H1 (cell line): Measurements from ENCODE around the gene KCNJ3. TPM values are rescaled to one million over a fixed set of nuclear protein-coding genes. Genes with fewer than 3 reads are reported as not detected.

Experiments used
- CTCF ChIA-PET: fragments of 300-600 bp; sonication (Branson Sonifier 250); formaldehyde crosslinking; loops from one replicate; lab custom pipeline; 2021; ENCODE audit not compliant: partially characterized antibody; lab: Charles Lee
- POLR2A ChIA-PET: fragments of 300-600 bp; sonication (Branson Sonifier 250); formaldehyde crosslinking; loops from one replicate; lab custom pipeline; 2021; ENCODE audit warnings: inconsistent platforms; ENCODE audit not compliant: partially characterized antibody; lab: Charles Lee
- DNase-seq, 2 experiments: peaks; one replicate each; pipeline versions ENCODE4 v3.0.0 to v3.0.0-alpha.2; 2010 to 2022; ENCODE audit warnings: low spot score in 2 of 2, low read depth in 1 of 2, mixed read lengths in 1 of 2
- FAIRE-seq: peaks from 2 replicates; lab custom pipeline; 2011; peaks lifted over from hg19 to GRCh38; lab: Jason Lieb, UNC
- H2AFZ ChIP-seq: 2 replicates; pipeline ENCODE4 v1.8.1; 2012; ENCODE audit warnings: low read length, inconsistent platforms
- H2AK5ac ChIP-seq: 2 replicates; pipeline ENCODE4 v1.6.1; 2013; ENCODE audit warnings: low read depth, low read length
- H2BK120ac ChIP-seq: replicated peaks from 2 replicates; pipeline ENCODE3; 2013; ENCODE audit warnings: low read depth, low read length, inconsistent platforms
- H2BK12ac ChIP-seq: 2 replicates; pipeline ENCODE4 v1.6.1; 2013; ENCODE audit warnings: low read depth, low read length
- H2BK15ac ChIP-seq: 2 replicates; pipeline ENCODE4 v1.6.1; 2013; ENCODE audit warnings: low read length
- H2BK20ac ChIP-seq: 2 replicates; pipeline ENCODE4 v1.6.1; 2013; ENCODE audit warnings: low read length
- H2BK5ac ChIP-seq: 2 replicates; pipeline ENCODE4 v1.6.1; 2013; ENCODE audit warnings: low read depth, low read length
- H3K14ac ChIP-seq: 2 replicates; pipeline ENCODE4 v1.6.1; 2013; ENCODE audit warnings: inconsistent platforms; ENCODE audit not compliant: insufficient read length
- H3K18ac ChIP-seq: 2 replicates; pipeline ENCODE4 v1.6.1; 2013; ENCODE audit warnings: low read length; ENCODE audit errors: extremely low read depth
- H3K23ac ChIP-seq: 2 replicates; pipeline ENCODE4 v1.6.1; 2013; ENCODE audit warnings: inconsistent platforms; ENCODE audit not compliant: insufficient read length
- H3K23me2 ChIP-seq: 2 replicates; pipeline ENCODE4 v1.6.1; 2013; ENCODE audit warnings: low read depth, low read length
- H3K27ac ChIP-seq: 2 replicates; pipeline ENCODE4 v1.6.1; 2011; ENCODE audit warnings: low read depth, low read length, inconsistent platforms
- H3K27me3 ChIP-seq, 4 experiments: replicated peaks in 1 of 4; 1 replicate in 1 of 4; 2 replicates in 3 of 4; pipeline versions ENCODE4 v1.6.1 to v1.8.1; 2011 to 2013; ENCODE audit warnings: low read length in 3 of 4, mild to moderate bottlenecking in 3 of 4, inconsistent platforms in 2 of 4, mixed read lengths in 2 of 4, moderate library complexity in 1 of 4; ENCODE audit not compliant: control insufficient read depth in 3 of 4, insufficient read depth in 3 of 4; ENCODE audit errors: extremely low read depth in 1 of 4
- H3K36me3 ChIP-seq, 4 experiments: 2 replicates each; pipeline versions ENCODE4 v1.6.1 to v1.8.1; 2011 to 2013; ENCODE audit warnings: mild to moderate bottlenecking in 4 of 4, low read length in 3 of 4, moderate library complexity in 2 of 4, control low read depth in 1 of 4, inconsistent platforms in 1 of 4; ENCODE audit not compliant: insufficient read depth in 4 of 4, control insufficient read depth in 2 of 4
- H3K4ac ChIP-seq: replicated peaks from 2 replicates; pipeline ENCODE3; 2013; ENCODE audit warnings: low read length, low read depth, mixed read lengths, inconsistent platforms; ENCODE audit not compliant: insufficient read length
- H3K4me1 ChIP-seq, 4 experiments: replicated peaks in 1 of 4; 1 replicate in 1 of 4; 2 replicates in 3 of 4; pipeline versions ENCODE4 v1.6.1 to v1.8.1; 2011 to 2013; ENCODE audit warnings: low read length in 3 of 4, inconsistent platforms in 2 of 4, mixed read lengths in 1 of 4; ENCODE audit not compliant: insufficient read depth in 4 of 4, control insufficient read depth in 3 of 4
- H3K4me2 ChIP-seq, 2 experiments: 2 replicates each; pipeline versions ENCODE4 v1.6.1 to v1.8.1; 2011 to 2013; ENCODE audit warnings: low read depth in 2 of 2, low read length in 2 of 2, control low read depth in 1 of 2, inconsistent platforms in 1 of 2, mild to moderate bottlenecking in 1 of 2; ENCODE audit not compliant: insufficient read depth in 1 of 2
- H3K4me3 ChIP-seq, 4 experiments: fragments of 200-600, 300-600 bp in 1 of 4; sonication (generic), shearing (Covaris generic), sonication (Bioruptor Twin) in 1 of 4; 2 replicates each; pipeline versions ENCODE4 v1.5.1 to v1.8.1; 2011 to 2016; ENCODE audit warnings: low read length in 4 of 4, low read depth in 3 of 4, control low read depth in 2 of 4, inconsistent platforms in 2 of 4, mild to moderate bottlenecking in 2 of 4, mixed read lengths in 1 of 4, moderate library complexity in 1 of 4; ENCODE audit not compliant: insufficient read depth in 2 of 4; ENCODE audit errors: extremely low read depth in 1 of 4
- H3K56ac ChIP-seq: replicated peaks from 2 replicates; pipeline ENCODE3; 2013; ENCODE audit warnings: low read depth, mild to moderate bottlenecking, mixed read lengths, low read length, inconsistent platforms; ENCODE audit not compliant: insufficient read length
- H3K79me1 ChIP-seq: 2 replicates; pipeline ENCODE4 v1.6.1; 2013; ENCODE audit warnings: low read depth, low read length, control low read depth
- H3K79me2 ChIP-seq, 2 experiments: 2 replicates each; pipeline versions ENCODE4 v1.6.1 to v1.8.1; 2012 to 2013; ENCODE audit warnings: low read length in 2 of 2, mild to moderate bottlenecking in 2 of 2, inconsistent platforms in 1 of 2; ENCODE audit not compliant: insufficient read depth in 2 of 2, control insufficient read depth in 1 of 2
- H3K9ac ChIP-seq, 4 experiments: replicated peaks in 1 of 4; 1 replicate in 1 of 4; 2 replicates in 3 of 4; pipeline versions ENCODE4 v1.6.1 to v1.8.1; 2011 to 2013; ENCODE audit warnings: low read depth in 3 of 4, low read length in 3 of 4, control low read depth in 2 of 4, mild to moderate bottlenecking in 2 of 4, moderate library complexity in 2 of 4, inconsistent platforms in 1 of 4; ENCODE audit errors: extremely low read depth in 1 of 4
- H3K9me3 ChIP-seq, 2 experiments: 2 replicates each; pipeline versions ENCODE4 v1.6.1 to v1.8.1; 2012 to 2013; ENCODE audit warnings: mild to moderate bottlenecking in 2 of 2, moderate library complexity in 2 of 2, control low read depth in 1 of 2, inconsistent platforms in 1 of 2, low read depth in 1 of 2, low read length in 1 of 2, mixed read lengths in 1 of 2; ENCODE audit not compliant: insufficient read depth in 2 of 2
- H4K20me1 ChIP-seq, 2 experiments: replicated peaks in 1 of 2; 2 replicates each; pipeline versions ENCODE3 to v1.8.1; 2011 to 2013; ENCODE audit warnings: inconsistent platforms in 2 of 2, low read length in 2 of 2, mild to moderate bottlenecking in 1 of 2; ENCODE audit not compliant: insufficient read depth in 2 of 2, control insufficient read depth in 1 of 2
- H4K5ac ChIP-seq: 2 replicates; pipeline ENCODE4 v1.6.1; 2013; ENCODE audit warnings: low read length, low read depth, mixed read lengths, inconsistent platforms; ENCODE audit not compliant: insufficient read length
- H4K8ac ChIP-seq: 2 replicates; pipeline ENCODE4 v1.8.0; 2013; ENCODE audit warnings: mild to moderate bottlenecking, moderate library complexity, low read length, inconsistent platforms; ENCODE audit not compliant: insufficient read depth; ENCODE audit errors: extremely low read depth
- H4K91ac ChIP-seq: replicated peaks from 2 replicates; pipeline ENCODE3; 2013; ENCODE audit warnings: low read length, mixed read lengths, inconsistent platforms; ENCODE audit not compliant: insufficient read length
- CHD2 ChIP-seq: IDR thresholded peaks from 2 replicates; pipeline ENCODE4 v1.6.1; 2012; ENCODE audit warnings: low read length, improper control_type of control experiment
- E2F6 ChIP-seq: IDR thresholded peaks from 2 replicates; pipeline ENCODE4 v1.6.1; 2012; ENCODE audit warnings: inconsistent platforms
- GABPA ChIP-seq: IDR thresholded peaks from 2 replicates; pipeline ENCODE4 v1.6.1; 2011; ENCODE audit warnings: mild to moderate bottlenecking, low read length, moderate library complexity, borderline replicate concordance; ENCODE audit not compliant: insufficient read depth
- HDAC6 ChIP-seq: IDR thresholded peaks from one replicate; pipeline ENCODE4 v1.7.1; 2012; ENCODE audit warnings: low read depth, mild to moderate bottlenecking, inconsistent platforms, low read length, moderate library complexity
- JUN ChIP-seq: IDR thresholded peaks from 2 replicates; pipeline ENCODE4 v1.6.1; 2011; ENCODE audit warnings: low read depth, mild to moderate bottlenecking, improper control_type of control experiment, low read length
- KDM1A ChIP-seq: fragments of 200-600, 300-600 bp; sonication (generic); IDR thresholded peaks from 2 replicates; pipeline ENCODE4 v1.7.1; 2016; ENCODE audit warnings: mild to moderate bottlenecking, low read length, borderline replicate concordance
- NANOG ChIP-seq: IDR thresholded peaks from 2 replicates; pipeline ENCODE4 v1.6.1; 2011; ENCODE audit warnings: low read length, low read depth, mild to moderate bottlenecking, inconsistent platforms; ENCODE audit not compliant: insufficient read depth, poor library complexity, severe bottlenecking
- POLR2A ChIP-seq, 2 experiments: IDR thresholded peaks; 1 replicate in 1 of 2; 2 replicates in 1 of 2; pipeline ENCODE4 v1.6.1; 2011; ENCODE audit warnings: low read depth in 2 of 2, low read length in 2 of 2, mild to moderate bottlenecking in 2 of 2; ENCODE audit errors: control extremely low read depth in 1 of 2
- POLR2AphosphoS5 ChIP-seq: IDR thresholded peaks from 2 replicates; pipeline ENCODE4 v1.6.1; 2011; ENCODE audit warnings: low read depth, low read length
- RFX5 ChIP-seq: IDR thresholded peaks from 2 replicates; pipeline ENCODE4 v1.6.1; 2011; ENCODE audit warnings: low read depth, low read length, improper control_type of control experiment, borderline replicate concordance
- RXRA ChIP-seq: IDR thresholded peaks from 2 replicates; pipeline ENCODE4 v1.6.1; 2011; ENCODE audit warnings: low read depth, mild to moderate bottlenecking, low read length, moderate library complexity; ENCODE audit not compliant: insufficient read depth
- TBP ChIP-seq: IDR thresholded peaks from 2 replicates; pipeline ENCODE4 v1.6.1; 2011; ENCODE audit warnings: low read depth, low read length, improper control_type of control experiment
- TEAD4 ChIP-seq: IDR thresholded peaks from 2 replicates; pipeline ENCODE4 v1.6.1; 2012; ENCODE audit warnings: low read depth, low read length, inconsistent platforms, mixed read lengths
- USF2 ChIP-seq: IDR thresholded peaks from 2 replicates; pipeline ENCODE4 v1.6.1; 2011; ENCODE audit warnings: low read length, improper control_type of control experiment
- WGBS, 2 experiments: shearing (Covaris generic) in 1 of 2; methylation state at CpG; one replicate each; pipeline versions ENCODE4 v1.1.6 to v1.1.7; 2013 to 2015; ENCODE audit warnings: low lambda C conversion rate in 2 of 2, mixed read lengths in 2 of 2, inconsistent platforms in 1 of 2, low coverage in 1 of 2, missing lambda C conversion rate in 1 of 2; ENCODE audit not compliant: insufficient replicate concordance in 2 of 2, insufficient coverage in 1 of 2, insufficient read length in 1 of 2; ENCODE audit errors: extremely low coverage in 1 of 2, missing lambda C conversion rate in 1 of 2; 5-methylcytosine and 5-hydroxymethylcytosine counted together
- polyA plus RNA-seq, 7 experiments: library from polyadenylated mRNA; depleted of rRNA in 3 of 7; stranded (reverse) in 5 of 7; unstranded in 2 of 7; fragments of >200 nt in 5 of 7; fragments of 200-250 nt in 2 of 7; gene quantifications; 1 replicate in 5 of 7; 2 replicates in 1 of 7; 4 replicates in 1 of 7; pipeline versions ENCODE4 v1.2.1 to v1.2.3, GENCODE V29; 2011 to 2013; ENCODE audit warnings: missing spikeins in 2 of 7, mixed read lengths in 2 of 7
- total RNA-seq: library from RNA; stranded (reverse); fragmentation: NEBNext Ultra II Directional; extraction: Animal tissue kit (Norgen Biotek cat#: 25700); gene quantifications from 2 replicates; pipeline ENCODE4 v1.2.1, GENCODE V29; 2021

The KCNJ3 gene
- total and polyA plus RNA-seq, 2 of the 8 experiments (the other 6 are each of a cell fraction or from before 2014, with no cell fraction given): 0.11 to 0.50 TPM

- no peak overlapping the region for H3K9ac ChIP-seq
- no peak overlapping the region for H2BK120ac ChIP-seq
- WGBS, 2 experiments: 88% methylated on average over 4 of the region's 4 CpGs; no CpG with 5 or more reads in 1 of the 2 experiments
- no peak overlapping the region for H2BK20ac ChIP-seq
- no peak overlapping the region for H3K4me2 ChIP-seq
- DNase-seq (no peak), FAIRE-seq (no peak)
- no peaks in the 10 kb centered on the region for H3K79me2 ChIP-seq
- ChIA-PET POLR2A (no interaction called here), CTCF (no interaction called here)
- H3K27ac ChIP-seq: no peak overlapping the region
- no peak overlapping the region for H3K23ac ChIP-seq
- no peaks in the 10 kb centered on the region for H4K20me1 ChIP-seq
- no peak overlapping the region for H3K56ac ChIP-seq
- H3K4me3 ChIP-seq: no peak overlapping the region
- H3K14ac ChIP-seq: no peak overlapping the region
- H2BK15ac ChIP-seq: no peak overlapping the region
- H2AFZ ChIP-seq: no peak overlapping the region
- H3K9me3 ChIP-seq: no peaks in the 10 kb centered on the region
- no peak overlapping the region for H4K5ac ChIP-seq
- no peaks in the 10 kb centered on the region for H3K36me3 ChIP-seq
- no peaks in the 10 kb centered on the region for H3K79me1 ChIP-seq
- no peaks in the 10 kb centered on the region for H3K4me1 ChIP-seq
- no peak overlapping the region for H2BK12ac ChIP-seq
- H4K91ac ChIP-seq: no peak overlapping the region
- H3K23me2 ChIP-seq: no peaks in the 10 kb centered on the region
- no peak overlapping the region for H3K4ac ChIP-seq
- no peak overlapping the region for H3K18ac ChIP-seq
- H2BK5ac ChIP-seq: no peak overlapping the region
- H3K27me3 ChIP-seq: no peaks in the 10 kb centered on the region
- H2AK5ac ChIP-seq: no peak overlapping the region
- no peak overlapping the region for H4K8ac ChIP-seq
- TF ChIP-seq POLR2A (IDR thresholded peaks at IDR 0.05; ENCODE audit: control extremely low read depth in 1 of 2, low read depth in 2 of 2, low read length in 2 of 2): no peak
- TF ChIP-seq JUN: no peak
- TF ChIP-seq KDM1A: no peak
- no peak for TF ChIP-seq RXRA
- TF ChIP-seq TBP: no peak
- no peak for TF ChIP-seq E2F6
- TF ChIP-seq TEAD4: no peak
- no peak for TF ChIP-seq GABPA
- TF ChIP-seq CHD2: no peak
- no peak for TF ChIP-seq USF2
- no peak for TF ChIP-seq NANOG
- no peak for TF ChIP-seq RFX5
- TF ChIP-seq POLR2AphosphoS5: no peak
- no peak for TF ChIP-seq HDAC6
Observed at GRCh38 chr2:154704991-154705390, 6.5 kb downstream of the KCNJ3 start.
